HUDEP-2 (cell line): ENCODE data around the gene SULF2.

Experiments used
- DNase-seq, 76 experiments: peaks; one replicate each; lab custom pipeline; 2025; ENCODE audit not compliant: unreplicated experiment in 76 of 76; lab: John Stamatoyannopoulos, UW

Gene SULF2

DNA sequence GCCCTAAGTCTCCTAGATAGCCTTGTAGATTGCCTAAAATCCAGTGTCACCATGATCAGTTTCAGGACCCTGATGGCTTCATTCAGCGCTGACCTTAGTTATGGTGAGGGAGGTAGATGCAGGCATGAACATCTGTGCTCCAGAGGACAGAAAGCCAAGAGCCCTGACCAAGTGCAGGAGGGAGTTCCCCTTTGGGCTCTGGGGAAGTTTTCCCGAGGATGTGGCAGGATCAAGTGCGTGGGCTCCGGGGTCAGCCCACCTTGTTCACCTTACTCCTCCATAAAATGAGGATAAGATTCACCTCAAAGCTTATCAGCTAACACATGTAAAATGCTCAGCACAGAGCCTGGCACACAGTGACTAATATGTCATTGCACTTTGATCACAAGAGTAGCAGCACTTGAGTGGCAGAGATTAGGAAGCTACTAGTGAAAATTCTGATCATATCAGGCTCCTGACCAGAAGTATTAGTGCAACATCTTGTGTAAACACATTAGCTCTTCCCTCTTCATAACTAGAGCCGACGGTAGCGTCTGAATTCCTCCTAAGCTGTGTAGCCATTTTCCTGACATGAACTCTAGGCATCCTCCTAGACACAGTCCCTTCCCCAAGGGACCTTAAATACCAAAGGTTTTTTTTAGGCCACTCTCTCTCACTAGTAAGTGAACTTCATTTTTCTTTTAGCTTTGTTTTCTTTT, 125.2 kb downstream of the SULF2 start:
- DNase-seq, result no peak

DNA sequence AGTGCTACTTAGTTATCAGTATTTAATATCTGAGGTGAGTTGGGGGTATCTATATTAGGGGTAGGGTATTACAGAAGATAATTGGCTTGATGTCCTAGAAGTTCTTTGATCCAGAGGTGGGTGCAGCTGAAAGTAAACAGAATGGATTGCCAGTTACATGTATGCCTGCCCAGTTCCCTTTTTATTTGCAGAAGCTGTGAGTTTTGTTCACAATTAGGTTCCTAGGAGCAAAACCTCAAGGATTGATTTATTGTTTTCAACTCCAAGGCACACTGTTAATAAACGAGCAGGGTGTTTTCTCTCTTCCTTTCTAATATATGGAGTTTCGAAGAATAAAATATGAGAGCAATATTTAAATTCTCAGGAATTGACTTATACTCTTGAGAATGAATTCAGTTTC, 129.0 kb downstream of the SULF2 start:
- no peak for DNase-seq

DNA sequence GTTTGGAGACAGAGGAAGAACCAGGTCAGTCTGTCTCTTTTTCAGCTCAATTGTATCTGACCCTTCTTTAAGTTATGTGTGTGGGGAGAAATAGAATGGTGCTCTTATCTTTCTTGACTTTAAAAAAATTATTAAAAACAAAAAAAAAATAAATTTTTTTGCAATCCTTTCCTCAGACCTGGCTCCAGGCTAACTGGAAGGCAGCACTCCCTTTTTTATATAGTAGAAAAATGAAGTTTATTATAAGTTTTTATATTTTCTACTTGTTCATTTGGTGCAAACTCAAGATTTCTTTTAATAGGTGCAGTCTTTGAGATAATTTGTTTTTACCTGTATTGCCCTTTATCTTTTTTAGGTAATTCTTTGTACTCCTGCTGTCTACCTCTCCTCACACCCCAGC, 129.6 kb downstream of the SULF2 start:
- no peak for DNase-seq

DNA sequence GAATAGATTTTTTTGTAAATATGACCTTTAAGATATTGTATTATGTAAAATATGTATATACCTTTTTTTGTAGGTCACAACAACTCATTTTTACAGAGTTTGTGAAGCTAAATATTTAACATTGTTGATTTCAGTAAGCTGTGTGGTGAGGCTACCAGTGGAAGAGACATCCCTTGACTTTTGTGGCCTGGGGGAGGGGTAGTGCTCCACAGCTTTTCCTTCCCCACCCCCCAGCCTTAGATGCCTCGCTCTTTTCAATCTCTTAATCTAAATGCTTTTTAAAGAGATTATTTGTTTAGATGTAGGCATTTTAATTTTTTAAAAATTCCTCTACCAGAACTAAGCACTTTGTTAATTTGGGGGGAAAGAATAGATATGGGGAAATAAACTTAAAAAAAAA, 130.9 kb downstream of the SULF2 start:
- DNase-seq, result no peak

GRCh38 chr20:47653869-47654268, 131.4 kb downstream of the SULF2 start:
- DNase-seq, result no peak

GRCh38 chr20:47652794-47653193, 132.5 kb downstream of the SULF2 start:
- DNase-seq, result no peak

GRCh38 chr20:47652301-47652700, 133.0 kb downstream of the SULF2 start:
- DNase-seq, result no peak

DNA sequence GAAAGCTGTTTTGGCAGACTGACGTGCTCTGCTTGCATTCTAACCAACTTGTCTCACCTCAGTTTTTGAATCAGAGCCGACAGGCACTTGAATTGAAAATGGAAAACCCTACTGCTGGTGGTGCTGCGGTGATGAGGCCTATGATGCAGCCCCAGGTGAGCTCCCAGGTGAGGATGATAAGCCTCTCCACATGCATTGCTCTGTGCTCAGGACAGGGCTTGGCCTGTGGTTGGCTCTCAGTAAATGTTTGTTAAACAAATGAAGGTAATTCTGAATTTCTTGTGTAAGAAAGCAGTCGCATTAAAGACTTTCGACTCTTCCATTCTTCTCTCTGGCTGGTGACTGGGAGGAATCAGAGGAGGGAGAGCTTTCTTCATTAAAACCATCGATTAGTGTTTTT, 136.3 kb downstream of the SULF2 start:
- no peak for DNase-seq

GRCh38 chr20:47647994-47648393, 137.3 kb downstream of the SULF2 start:
- DNase-seq, result no peak

DNA sequence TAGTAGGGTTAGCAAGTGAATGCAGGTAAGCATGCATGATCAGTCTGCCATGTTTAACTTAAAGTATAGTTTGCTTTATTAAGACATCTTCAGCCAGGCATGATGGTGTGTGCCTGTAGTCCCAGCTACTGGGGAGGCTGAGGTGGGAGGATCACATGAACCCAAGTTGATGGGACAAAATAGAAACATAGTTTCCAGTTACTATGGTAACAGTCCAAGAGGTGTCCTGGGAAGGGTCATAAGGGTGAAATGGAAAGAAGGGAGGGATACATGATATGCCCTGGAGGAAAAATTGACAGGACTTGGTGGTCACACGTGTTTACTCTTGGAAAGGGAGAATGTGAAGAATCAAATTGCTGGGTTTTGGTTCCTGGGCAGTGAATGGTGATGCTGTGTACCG, 139.6 kb downstream of the SULF2 start:
- DNase-seq, result no peak

GRCh38 chr20:47642624-47643023, 142.7 kb downstream of the SULF2 start:
- no peak for DNase-seq

DNA sequence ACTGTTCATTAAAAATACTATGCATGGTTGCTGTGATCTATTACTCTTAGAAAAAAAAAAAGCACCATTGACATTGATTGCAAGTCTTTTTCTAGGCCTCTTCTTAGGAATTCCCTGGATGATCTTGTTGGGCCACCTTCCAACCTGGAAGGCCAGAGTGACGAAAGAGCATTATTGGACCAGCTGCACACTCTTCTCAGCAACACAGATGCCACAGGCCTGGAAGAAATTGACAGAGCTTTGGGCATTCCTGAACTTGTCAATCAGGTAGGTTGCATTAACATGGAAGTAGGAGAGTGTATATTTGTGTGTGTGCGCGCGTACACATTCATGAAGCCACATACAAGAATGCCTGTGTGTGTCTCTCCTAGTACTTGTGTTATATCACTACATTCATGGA, 143.2 kb downstream of the SULF2 start:
- DNase-seq, result no peak

DNA sequence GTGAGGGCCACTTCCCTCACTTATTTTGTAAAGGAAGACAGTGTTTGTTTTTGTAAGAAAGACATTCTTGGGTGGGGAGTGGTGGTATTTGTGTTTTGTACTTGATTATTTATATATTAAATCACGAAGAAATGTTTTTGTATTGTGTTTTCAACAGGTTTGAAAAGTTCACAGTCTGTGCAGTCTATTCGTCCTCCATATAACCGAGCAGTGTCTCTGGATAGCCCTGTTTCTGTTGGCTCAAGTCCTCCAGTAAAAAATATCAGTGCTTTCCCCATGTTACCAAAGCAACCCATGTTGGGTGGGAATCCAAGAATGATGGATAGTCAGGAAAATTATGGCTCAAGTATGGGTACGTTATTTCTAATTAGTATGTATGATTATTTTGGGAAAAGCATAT, 146.4 kb downstream of the SULF2 start:
- no peak for DNase-seq

- DNase-seq, result no peak
Measured at GRCh38 chr20:47635256-47635655, 150.0 kb downstream of the SULF2 start.

- DNase-seq, result no peak
Measured at GRCh38 chr20:47631078-47631477, 154.2 kb downstream of the SULF2 start.

- DNase-seq, result no peak
Measured at GRCh38 chr20:47629907-47630306, 155.4 kb downstream of the SULF2 start.

- no peak for DNase-seq
Measured at GRCh38 chr20:47627540-47627939, 157.7 kb downstream of the SULF2 start.

DNA sequence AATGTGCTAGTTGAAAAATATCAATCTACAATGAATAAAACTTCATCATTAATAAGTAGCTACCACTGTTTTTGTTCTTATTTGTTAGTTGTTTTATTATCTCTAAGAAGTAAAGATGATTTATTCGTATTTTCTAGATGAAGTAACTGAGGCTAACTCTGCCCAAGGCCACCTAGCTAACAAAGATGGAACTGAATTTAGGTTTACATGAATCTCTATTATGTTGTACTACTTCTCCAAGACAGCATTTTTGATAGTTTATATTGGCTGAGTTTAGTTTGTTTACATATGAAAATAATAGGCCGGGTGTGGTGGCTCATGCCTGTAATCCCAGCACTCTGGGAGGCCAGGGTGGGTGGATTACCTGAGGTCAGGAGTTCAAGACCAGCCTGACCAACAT, 162.1 kb downstream of the SULF2 start:
- no peak for DNase-seq

DNA sequence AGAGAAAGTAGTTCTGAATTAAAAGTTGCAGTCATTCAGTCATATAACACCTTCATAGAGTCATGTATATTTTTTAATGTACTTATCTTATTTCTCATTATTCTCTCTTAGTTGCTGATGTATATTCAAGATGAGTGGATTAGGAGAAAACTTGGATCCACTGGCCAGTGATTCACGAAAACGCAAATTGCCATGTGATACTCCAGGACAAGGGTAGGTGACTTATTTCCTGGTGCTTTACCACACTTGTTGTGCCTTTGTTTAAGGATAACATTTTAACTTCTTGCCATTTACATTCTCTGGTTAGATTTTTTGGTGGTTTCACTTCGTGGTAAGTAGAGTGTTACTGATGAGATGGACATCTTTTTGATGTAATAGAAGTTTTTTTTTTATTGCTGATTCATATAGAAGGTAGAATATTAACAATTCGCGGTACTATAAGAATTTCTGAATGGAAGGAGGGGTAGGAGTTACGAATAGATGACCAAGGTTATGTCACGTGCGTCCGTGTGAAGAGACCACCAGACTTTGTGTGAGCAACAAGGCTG, 163.1 kb downstream of the SULF2 start:
- DNase-seq, result no peak

DNA sequence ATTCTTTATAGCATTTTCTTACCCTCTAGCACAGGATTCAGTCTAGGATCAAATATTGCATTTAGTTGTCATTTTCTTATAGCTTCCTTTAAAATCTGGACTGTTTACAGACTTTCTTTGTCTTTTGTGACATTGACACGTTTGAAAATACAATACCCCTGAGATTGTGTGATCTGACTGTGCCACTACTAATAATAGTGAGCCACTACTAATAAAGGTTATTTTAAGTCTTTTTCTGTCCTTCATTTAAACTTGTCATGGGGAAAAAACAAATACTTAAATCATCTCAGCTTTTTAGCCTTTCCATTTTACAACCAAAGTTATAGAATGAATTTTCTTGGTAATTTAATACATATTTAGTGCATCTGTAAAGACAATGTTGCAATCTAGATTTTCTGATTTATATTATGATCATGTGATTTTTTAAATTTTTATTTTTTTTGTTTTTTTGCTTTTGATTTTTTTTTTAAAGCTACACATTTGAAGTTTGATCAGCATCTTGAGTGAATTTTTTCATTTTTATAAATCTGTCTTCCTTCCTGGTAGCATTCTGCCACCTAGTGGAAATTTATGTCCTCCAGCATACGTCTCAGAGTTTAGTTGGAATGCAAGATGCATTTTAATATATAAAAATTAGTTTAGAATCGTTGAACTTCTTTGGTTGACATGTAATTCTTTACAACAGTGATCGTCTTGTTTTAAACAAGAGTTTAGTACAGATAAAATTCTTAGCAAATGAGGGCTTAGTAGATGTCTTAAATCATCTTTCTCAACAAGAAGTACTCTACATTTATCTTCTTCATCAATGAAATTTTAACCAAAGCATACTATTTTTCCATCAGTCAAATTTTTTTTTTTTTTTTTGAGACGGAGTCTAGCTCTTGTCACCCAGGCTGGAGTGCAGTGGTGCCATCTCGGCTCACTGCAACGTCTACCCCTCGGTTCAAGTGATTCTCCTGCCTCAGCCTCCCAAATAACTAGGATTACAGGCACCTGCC, 164.2 kb downstream of the SULF2 start:
- peak in 25 of 76 experiments; percentile 3 to 53 (median 28) for DNase-seq

GRCh38 chr20:47618479-47618878, 166.8 kb downstream of the SULF2 start:
- DNase-seq, result no peak
